RWPE2 (cell line): ENCODE results near the gene PGBD5.

Source experiments
- ATAC-seq: fragments of 200-7000 bp; cut with Tn5 transposase; 3 replicates; pipeline ENCODE4 v1.9.1; 2021; ENCODE audit warnings: low read depth
- DNase-seq: peaks from one replicate; pipeline ENCODE4 v3.0.0-alpha.2; 2020; ENCODE audit warnings: low spot score
- H3K27ac ChIP-seq: fragments of 450-650 bp; 2 replicates; pipeline ENCODE4 v1.5.1; 2017; ENCODE audit warnings: mild to moderate bottlenecking; ENCODE audit not compliant: poor library complexity, severe bottlenecking
- H3K27me3 ChIP-seq: fragments of 250-450 bp; sonication (Bioruptor Pico); 2 replicates; pipeline ENCODE4 v1.5.1; 2021; ENCODE audit warnings: mild to moderate bottlenecking, moderate library complexity; ENCODE audit not compliant: insufficient read depth, poor library complexity, severe bottlenecking
- H3K36me3 ChIP-seq: fragments of 250-450 bp; sonication (Bioruptor Pico); 2 replicates; pipeline ENCODE4 v1.5.1; 2020; ENCODE audit warnings: low read depth, mild to moderate bottlenecking, moderate library complexity
- H3K4me1 ChIP-seq: fragments of 250-450 bp; sonication (Bioruptor Pico); 2 replicates; pipeline ENCODE4 v1.5.1; 2021; ENCODE audit warnings: mild to moderate bottlenecking, moderate library complexity; ENCODE audit not compliant: insufficient read depth, poor library complexity, severe bottlenecking
- H3K4me3 ChIP-seq: fragments of 250-450 bp; sonication (Bioruptor Pico); 2 replicates; pipeline ENCODE4 v1.5.1; 2021; ENCODE audit warnings: mild to moderate bottlenecking, moderate library complexity; ENCODE audit not compliant: severe bottlenecking
- H3K9me3 ChIP-seq: fragments of 250-450 bp; sonication (Bioruptor Pico); 2 replicates; pipeline ENCODE4 v1.5.1; 2021; ENCODE audit warnings: mild to moderate bottlenecking, moderate library complexity; ENCODE audit not compliant: severe bottlenecking
- TF ChIP-seq, protein P1 (sequence below): fragments of 450-650 bp; IDR thresholded peaks from one replicate; pipeline ENCODE4 v1.5.1; 2017; ENCODE audit warnings: mild to moderate bottlenecking, moderate library complexity; ENCODE audit not compliant: poor library complexity, severe bottlenecking

PGBD5 gene

DNA sequence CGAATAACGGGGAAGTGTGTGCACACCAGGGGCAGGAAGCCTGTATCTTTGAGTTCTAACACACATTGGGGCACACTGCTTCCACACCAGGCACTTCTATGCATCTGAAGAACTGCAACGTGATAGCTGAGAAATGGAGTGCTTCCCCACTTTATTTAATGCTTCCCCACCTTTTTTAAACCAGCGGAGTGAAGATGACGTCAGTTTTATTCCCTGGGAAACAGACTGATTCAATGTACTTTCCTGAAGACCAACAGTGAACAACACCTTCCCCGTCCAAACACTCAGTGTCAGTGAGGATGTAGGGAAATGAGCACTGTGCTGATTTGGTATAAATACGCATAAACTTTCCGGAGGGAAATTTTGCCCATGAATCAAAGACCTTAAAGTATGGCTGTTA, 87.1 kb downstream of the PGBD5 start:
- Histone ChIP-seq H3K4me1 (no peaks in the 10 kb centered on the region), H3K27me3 (no peaks in the 10 kb centered on the region), H3K9me3 (no peaks in the 10 kb centered on the region), H3K4me3 (no peak overlapping the region), H3K27ac (no peak overlapping the region), H3K36me3 (no peaks in the 10 kb centered on the region)
- TF ChIP-seq, protein P1, sequence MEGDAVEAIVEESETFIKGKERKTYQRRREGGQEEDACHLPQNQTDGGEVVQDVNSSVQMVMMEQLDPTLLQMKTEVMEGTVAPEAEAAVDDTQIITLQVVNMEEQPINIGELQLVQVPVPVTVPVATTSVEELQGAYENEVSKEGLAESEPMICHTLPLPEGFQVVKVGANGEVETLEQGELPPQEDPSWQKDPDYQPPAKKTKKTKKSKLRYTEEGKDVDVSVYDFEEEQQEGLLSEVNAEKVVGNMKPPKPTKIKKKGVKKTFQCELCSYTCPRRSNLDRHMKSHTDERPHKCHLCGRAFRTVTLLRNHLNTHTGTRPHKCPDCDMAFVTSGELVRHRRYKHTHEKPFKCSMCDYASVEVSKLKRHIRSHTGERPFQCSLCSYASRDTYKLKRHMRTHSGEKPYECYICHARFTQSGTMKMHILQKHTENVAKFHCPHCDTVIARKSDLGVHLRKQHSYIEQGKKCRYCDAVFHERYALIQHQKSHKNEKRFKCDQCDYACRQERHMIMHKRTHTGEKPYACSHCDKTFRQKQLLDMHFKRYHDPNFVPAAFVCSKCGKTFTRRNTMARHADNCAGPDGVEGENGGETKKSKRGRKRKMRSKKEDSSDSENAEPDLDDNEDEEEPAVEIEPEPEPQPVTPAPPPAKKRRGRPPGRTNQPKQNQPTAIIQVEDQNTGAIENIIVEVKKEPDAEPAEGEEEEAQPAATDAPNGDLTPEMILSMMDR: no peak
- DNase-seq: no peak
- no peak for ATAC-seq

DNA sequence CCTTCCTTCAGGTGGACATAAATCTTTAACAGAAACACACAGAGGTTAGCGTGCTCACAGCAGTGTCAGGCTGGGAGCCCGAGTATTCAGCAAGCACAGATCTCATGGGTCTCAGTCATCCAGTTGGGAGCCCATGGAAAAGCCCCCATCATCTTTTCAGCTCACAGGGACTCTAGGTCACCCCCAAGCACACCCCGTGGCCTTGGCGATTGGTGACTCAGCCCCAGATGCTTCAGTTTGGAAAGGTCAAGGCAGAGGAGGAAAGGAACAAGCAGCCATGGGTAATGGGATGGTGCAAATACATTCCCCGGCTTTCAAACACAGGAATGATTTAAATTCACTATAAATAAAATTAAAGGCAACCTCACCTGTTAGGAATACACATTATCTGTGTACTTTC, 88.9 kb downstream of the PGBD5 start:
- H3K4me1 ChIP-seq: no peaks in the 10 kb centered on the region
- ATAC-seq (no peak), DNase-seq (no peak)
- H3K27me3 ChIP-seq: no peaks in the 10 kb centered on the region
- no peak overlapping the region for H3K4me3 ChIP-seq
- no peaks in the 10 kb centered on the region for H3K9me3 ChIP-seq
- TF ChIP-seq, protein P1: no peak
- H3K27ac ChIP-seq: no peak overlapping the region
- H3K36me3 ChIP-seq: no peaks in the 10 kb centered on the region

DNA sequence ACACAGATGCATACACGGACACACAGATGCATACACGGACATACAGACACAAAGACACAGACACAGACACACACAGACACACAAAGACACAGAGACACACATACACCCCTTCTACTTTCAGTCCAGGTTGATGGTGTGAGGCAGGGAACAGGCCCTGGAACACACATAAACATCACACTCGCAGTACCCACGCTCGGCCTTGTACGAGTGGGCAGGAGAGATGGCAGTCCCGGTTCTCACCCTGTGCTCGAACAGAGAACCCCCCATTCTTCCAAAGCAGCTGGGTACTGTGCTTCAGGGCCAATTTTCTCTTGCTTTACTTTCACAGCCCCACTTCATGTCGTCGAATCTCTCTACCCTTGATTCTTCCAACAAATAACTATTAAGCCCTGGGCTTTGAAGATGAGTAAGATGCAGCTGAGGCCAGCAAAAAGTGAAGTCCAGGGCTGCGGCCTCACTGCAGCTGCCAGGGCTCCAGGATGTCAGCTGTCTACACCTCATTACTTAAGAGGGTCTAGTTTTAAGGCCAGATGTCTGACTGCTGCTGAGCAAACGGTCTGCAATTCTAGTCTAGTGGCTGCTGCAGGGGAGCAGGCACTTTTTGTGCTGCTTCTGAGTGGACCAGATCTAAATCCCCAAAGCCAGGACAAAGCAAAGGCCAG, 90.1 kb downstream of the PGBD5 start:
- Histone ChIP-seq H3K27me3 (no peaks in the 10 kb centered on the region), H3K4me3 (no peak overlapping the region), H3K36me3 (no peaks in the 10 kb centered on the region), H3K9me3 (no peaks in the 10 kb centered on the region), H3K4me1 (no peaks in the 10 kb centered on the region), H3K27ac (no peak overlapping the region)
- DNase-seq: no peak
- TF ChIP-seq, protein P1: no peak
- ATAC-seq: no peak

DNA sequence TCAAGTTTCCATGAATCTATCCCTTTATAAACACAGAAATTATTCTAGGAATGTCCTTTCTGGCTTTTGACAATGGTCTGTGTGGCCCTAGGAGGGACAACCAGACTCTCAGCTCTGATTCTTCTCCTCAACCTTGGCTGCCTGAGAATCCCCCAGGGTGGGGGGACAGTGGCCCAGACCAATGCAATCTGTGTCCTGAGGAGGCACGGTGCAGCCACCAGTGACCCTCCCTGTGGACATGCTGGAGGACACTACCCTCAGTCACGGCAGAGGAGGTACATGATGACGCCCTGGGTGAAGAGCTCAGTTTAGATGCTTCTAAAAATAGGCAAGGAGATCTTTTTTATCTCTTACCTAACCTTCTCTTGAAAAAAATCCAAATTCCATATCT, 91.7 kb downstream of the PGBD5 start:
- Histone ChIP-seq H3K4me1 (no peaks in the 10 kb centered on the region), H3K27me3 (no peaks in the 10 kb centered on the region), H3K36me3 (no peaks in the 10 kb centered on the region), H3K9me3 (no peaks in the 10 kb centered on the region), H3K27ac (no peak overlapping the region), H3K4me3 (no peak overlapping the region)
- ATAC-seq (no peak), DNase-seq (no peak)
- TF ChIP-seq, protein P1: no peak

DNA sequence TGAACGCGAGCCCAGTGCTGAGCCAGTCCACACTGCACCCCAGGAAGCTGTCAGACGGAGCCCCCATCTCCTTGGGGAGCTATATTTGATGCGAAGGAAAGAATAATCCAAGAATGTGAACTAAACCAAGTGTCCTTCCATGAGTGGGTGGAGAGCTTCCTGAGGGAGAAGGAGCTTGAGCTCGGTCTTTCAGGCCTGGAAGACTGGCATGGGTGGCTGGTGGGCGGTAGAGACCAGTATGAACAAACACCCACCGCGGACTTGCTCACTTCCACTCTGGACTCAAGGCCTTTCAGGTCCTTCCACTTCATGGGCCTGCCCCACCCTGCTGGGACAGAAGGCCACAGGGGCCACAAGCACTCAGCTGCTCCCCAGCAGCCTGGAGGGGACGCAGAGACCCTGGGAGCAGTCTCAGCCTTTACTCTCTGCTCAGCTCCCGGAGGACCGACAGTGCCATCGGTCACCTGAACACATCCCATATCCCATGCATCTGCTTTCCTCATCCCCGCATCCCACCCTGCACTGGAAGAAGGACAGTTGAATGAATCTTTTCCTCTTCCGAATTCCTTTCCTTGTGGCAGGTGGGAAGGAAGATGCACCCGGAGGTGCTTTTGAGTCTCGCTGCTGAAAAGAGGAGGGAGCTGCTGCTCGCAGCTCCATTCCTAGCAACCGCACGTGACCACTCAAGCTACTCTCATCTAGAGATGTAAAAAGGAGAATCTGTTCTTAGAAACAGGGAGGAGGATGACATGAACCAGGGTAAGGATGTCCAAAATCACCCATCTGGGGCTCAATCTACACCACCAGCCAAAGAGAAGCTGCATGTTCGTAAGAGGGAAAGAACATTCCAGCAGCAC, 92.3 kb downstream of the PGBD5 start:
- H3K4me3 ChIP-seq: no peak overlapping the region
- no peak for ATAC-seq
- no peaks in the 10 kb centered on the region for H3K36me3 ChIP-seq
- peaks cover 2% of the 10 kb centered on the region for H3K4me1 ChIP-seq
- TF ChIP-seq, protein P1: no peak
- DNase-seq: no peak
- H3K9me3 ChIP-seq: no peaks in the 10 kb centered on the region
- no peaks in the 10 kb centered on the region for H3K27me3 ChIP-seq
- no peak overlapping the region for H3K27ac ChIP-seq
